HG03045 (cell line): ENCODE measurements around the gene GPR156.

Source experiments
- ATAC-seq: cut with Tn5 transposase; IDR thresholded peaks from one replicate; pipeline ENCODE4 v1.9.1; 2021; ENCODE audit warnings: mild to moderate bottlenecking, moderate library complexity; ENCODE audit not compliant: unreplicated experiment

The GPR156 gene

DNA sequence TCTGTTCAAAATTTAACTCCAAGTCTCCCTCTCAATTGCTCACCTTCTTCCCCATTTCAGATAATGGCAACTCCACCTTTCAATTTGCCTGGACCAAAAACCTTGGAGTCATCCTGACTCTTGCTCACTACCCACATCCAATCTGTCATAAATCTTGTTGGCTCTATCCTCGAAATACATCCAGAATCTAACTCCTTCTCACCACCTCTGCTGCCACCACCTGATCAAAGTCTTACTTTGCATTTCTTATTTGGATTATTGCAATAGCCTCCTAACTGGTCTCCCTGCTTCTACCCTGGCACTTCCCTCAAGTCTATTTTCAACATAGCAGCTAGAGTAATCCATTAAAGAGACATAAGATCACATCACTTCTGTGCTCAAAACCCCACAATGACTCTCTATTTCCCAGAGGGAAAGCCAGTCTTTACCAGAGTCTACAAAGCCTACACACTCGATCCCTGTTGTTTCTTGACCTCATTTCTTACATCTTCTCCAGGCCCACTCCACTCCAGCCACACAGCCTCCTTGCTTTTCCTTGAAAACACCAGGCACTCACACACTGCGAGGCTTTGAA is 86.6 kb downstream of the GPR156 start:
- ATAC-seq, result no peak

DNA sequence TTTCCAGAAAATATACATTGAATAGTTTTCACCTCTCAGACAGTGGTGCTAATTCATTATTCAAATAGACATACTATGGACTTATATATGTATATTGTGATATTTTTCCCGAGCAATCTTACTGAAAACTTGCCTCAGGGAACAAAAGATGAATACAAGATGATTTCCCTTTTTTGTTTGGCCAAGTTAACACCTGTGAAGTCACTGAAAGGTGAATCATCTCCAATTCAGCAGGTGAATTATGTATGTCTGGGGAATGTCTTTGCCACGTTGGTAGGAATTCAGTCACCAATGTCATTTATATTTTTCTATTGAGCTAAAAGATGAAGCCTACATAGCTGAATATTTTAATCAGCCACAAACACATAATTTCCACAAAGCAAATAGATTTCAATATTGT is 88.2 kb downstream of the GPR156 start:
- no peak for ATAC-seq

GRCh38 chr3:120196333-120196732 is 88.7 kb downstream of the GPR156 start:
- no peak for ATAC-seq

DNA sequence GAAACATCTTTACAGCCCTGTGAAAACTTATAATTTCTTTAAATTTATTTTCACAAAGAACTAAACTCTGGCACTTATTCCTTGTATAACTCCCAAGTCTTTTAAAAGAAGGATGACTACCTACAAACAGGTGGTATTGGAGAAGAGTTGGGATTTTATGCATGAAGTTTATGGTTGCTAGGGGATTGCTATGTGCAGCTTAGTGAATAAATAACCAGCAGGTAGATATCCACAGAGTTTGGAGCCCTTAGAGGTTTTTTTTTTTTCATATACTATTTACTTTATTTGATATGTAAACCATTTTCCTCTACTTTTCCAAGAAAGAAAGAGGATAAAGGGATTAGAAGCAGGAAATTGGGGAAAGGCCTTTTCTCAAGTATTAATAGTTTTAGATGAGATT is 91.5 kb downstream of the GPR156 start:
- ATAC-seq, result no peak

GRCh38 chr3:120192579-120192978 is 92.4 kb downstream of the GPR156 start:
- ATAC-seq, result no peak

GRCh38 chr3:120192159-120192558 is 92.9 kb downstream of the GPR156 start:
- ATAC-seq, result no peak

- no peak for ATAC-seq
These were observed 102.2 kb downstream of the GPR156 start for GRCh38 chr3:120182613-120183511.

DNA sequence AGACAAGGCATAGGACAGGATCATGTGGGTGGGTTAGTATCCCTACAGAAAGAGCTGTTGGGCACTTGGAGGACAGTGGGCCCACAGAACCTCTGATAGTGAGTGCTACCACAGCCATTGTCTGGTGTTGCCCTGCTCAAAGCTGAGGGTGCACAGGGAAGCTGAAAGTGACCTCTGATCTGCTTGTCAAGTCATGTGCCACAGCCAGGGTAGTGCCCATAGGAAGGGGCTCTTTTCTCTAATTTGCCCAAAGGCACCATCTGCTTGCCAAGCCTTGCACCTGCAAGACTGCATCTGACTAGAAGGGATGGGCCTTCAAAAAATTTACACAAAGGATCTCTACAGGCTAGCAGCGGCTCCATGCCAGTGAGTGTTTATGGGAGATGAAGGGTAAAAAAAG is 103.4 kb downstream of the GPR156 start:
- ATAC-seq, result no peak

GRCh38 chr3:120180731-120181412 is 104.2 kb downstream of the GPR156 start:
- no peak for ATAC-seq

DNA sequence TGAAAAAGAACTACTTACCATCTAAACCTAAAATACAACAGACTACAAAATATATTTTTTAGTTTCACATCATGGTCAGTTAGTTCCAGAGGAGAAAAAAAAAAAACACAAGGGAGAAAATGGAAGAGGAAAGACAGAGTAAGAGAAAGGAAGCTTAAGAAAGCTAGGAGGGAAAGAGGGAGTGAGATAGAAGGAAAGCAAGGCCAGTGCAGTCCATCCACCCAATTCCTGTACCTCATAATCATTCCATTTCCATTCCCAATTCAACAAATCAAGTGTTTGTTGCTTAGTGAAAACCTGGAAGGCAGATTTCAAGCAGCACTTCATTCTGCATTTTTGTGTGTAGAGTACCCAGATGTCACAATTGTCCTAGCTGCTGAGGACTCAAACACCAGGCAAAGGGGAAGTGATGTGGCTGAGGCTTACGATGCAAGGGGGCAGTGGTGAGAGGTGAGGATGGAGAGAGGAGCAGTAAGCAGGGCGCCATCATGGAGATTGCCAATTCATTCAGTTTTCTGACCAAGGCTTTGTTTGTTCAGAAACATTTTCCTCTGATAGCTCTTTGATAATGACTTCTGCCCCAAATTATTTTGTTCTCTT is 107.2 kb downstream of the GPR156 start:
- ATAC-seq, result no peak

DNA sequence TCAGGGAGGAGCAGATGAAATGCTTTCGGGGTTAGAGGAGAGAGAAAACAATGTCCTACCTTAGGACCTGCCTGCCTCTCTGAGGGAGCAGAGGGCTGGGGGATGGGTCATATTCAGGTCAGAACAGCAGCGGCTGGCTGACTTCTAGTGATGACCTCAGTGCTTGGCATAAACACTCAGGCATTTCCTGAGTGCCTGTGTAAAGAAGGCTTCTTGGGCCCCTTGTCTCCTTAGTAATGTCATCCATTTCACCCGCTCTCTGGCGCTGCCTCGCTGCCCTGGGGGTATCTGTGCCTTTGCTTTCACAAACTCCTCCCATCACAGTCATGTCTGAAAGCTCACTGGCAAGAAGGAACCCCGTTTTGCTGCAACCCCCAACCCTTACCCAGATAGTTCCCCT is 107.9 kb downstream of the GPR156 start:
- no peak for ATAC-seq

DNA sequence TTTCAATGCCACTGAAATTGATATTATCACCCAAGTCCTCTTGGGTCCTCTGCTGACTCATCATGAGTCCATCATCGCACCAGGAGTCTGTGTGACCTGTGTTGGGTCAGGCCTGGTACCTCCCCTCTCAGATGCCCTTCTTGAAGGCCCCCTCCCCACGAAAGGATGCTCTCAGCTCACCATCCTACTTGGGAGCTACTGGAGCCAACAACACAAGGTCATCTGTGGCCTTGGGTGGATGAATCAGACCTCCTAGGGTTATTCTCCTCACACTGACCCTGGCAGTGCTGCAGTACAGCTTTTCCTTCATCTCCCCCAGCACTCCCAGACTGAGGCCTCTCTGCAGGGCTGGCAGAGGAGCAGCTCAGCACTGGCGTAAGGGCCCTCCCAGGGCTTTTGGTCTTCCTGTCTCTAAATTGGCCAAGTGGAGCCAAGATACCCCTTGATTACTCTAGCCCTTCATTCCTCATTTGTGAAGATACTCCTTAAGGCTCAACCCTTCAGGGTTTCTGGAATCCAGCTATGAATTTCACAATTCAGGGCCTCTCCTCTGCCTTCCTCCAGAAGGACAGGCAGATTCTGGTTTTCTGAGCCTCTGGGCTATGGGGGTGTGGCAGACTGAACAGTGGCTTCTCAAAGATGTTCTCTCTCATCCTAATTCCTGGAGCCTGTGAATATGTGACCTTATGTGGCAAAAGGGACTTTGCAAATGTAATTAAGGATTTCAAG is 110.0 kb downstream of the GPR156 start:
- no peak for ATAC-seq

GRCh38 chr3:120173056-120173675 is 111.9 kb downstream of the GPR156 start:
- no peak for ATAC-seq

DNA sequence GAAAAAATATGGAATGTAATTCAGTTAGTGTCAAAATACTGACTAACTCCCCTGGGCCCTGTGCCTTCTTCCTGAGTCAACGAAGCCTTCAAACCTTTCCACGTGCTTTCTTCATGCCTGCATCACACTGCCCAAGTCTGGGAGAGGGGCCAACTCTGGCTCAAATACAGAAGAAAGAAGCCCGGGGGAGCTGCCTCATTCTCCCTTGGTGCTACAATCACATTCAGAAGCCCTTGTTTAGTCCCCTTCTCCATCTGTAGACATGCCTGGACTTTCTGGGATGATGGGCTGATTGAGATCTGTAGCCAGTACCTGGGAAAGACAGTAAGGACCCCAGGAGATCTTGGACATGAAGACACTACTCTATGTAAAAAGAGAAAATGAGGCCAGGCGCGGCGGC is 113.0 kb downstream of the GPR156 start:
- ATAC-seq, result no peak

DNA sequence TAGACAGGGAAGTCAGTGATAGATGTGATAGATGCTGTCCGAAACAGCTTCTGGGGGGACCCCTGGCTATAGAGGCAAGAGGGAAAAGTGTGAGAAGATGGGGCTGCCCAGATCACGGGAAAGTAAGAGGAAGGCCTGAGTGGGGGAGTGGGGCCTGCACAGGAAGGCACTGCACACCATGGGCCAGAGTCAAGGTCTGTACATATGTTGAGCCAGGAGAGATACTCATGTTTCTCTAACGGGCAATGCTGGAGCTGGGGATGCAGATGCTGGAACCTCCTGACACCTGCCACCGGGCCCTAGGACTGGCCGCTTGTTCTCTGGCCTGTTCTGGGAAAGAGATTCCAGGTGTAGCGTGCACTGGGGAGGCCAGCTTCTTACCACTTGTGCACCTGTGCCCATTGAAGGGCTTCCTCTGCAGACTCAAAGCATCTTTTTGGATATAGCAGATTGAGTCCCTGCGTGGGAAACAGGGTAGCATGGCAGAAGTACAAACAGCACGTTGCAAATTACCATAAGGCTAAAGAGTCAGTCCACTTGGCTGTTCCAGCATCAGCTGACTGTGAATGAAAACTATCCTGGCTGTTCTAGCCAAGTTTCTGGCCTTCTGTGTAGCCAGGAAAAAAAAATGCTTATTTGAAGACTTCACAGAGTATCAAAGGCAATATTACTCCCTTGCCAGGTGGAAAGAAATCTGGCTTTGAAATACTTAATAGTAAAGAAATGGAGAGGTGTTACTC is 113.7 kb downstream of the GPR156 start:
- no peak for ATAC-seq

DNA sequence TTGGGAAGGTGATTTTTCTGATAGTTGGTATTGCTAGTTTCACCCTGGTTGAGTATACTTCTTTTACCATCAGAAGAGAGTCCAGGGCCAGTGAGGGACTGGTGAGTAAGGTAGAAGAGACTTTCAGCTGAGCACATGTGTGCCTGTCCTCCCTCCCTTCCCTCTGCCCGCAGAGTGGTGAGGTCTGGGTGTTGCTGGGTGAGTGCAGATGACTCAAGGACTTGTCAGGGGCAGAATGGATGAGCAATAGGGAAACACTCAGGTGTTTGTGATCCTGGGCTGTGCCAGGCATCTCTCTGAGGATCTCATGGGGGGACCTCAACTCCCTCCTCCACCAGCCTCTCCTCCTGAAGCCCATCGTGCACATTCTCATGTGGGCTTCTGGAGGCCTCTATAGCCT is 114.8 kb downstream of the GPR156 start:
- ATAC-seq, result no peak

DNA sequence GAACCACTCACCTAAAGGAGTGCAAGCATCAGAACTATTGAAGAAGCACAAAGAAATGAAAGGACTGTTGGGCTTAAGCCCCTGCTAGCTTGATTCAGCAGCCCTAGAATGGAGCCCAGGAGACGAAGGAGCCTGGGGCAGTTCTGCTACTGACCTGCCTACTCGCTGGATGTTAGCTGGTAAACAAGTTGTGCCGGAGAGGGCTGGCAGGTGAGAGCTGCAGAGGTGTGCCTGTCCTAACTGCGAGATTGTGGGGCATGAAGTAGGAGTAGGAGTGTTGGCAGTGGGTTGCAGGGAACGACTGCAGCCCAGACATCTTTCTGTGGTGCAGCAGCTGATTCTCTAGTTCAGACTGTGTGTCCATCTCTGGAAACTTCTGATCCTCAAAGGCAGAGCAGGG is 115.6 kb downstream of the GPR156 start:
- ATAC-seq, result no peak

DNA sequence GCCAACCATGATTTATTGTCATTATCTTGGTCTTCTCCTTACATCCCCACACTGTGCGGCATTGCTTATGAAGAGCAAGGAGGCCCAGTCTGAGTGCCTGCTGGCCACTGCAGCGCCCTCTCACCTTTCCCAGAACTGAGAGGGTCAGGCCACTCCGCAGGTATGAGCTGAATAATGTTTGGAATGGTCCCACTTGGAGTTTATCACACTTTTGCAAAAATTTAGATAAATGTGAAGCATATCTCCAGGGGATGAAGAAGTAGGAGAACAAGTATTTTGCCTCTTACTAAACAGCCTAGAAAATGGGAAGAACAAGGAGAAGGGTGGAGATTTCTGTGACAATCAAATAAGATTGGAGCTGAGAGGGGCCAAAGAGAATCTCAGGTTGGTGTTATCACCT is 116.4 kb downstream of the GPR156 start:
- ATAC-seq, result no peak

DNA sequence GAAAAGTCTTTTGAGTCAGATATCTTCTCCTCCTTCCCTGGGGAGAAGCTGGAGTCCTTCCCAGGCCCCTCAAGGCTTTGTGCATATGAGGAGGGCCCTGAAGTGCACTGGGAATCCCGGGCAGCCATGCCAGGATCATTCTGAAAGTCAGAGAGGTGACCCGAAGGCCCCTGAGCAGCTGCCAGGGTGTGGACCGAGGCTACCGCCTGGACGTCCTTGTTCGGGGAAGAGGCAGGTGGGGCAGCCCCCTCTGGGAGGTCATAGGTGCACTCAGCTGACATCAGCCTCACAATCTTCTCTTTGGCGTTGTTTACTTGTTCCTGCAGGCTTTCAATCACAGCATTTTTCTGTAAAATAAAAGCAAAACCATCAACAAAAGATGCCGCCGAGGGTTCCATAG is 117.0 kb downstream of the GPR156 start:
- no peak for ATAC-seq

DNA sequence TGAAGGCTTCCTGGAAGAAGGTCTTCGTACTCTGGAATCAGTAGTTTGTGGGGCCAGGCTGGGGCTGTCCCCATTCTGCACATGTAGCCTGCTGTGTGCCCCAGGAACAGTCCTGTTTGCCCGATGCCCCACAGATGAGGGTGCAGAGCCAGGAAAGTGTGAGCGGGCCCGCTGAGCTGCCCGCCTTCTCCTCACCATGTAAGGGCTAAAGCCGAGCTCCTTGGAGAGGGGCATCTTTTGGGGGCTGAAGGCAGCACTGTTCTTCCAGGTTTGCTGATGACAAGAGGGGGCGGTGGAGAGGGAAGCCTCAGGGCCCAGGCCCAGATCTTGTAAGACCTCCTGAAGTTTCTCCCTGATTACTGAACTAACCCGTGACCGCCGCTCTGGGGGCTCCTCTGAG is 117.5 kb downstream of the GPR156 start:
- no peak for ATAC-seq
